Activated T-cell treated with anti-CD3 and anti-CD28 coated beads for 48 hours (primary cell): ENCODE results near the gene PSMB11.

Experiments used
- DNase-seq: peaks from one replicate; pipeline ENCODE4 v3.0.0-alpha.2; 2020; ENCODE audit warnings: low read depth

Gene PSMB11

GRCh38 chr14:23085458-23085857 is 43.4 kb downstream of the PSMB11 start:
- no peak for DNase-seq

GRCh38 chr14:23086565-23086964 is 44.6 kb downstream of the PSMB11 start:
- DNase-seq: no peak

GRCh38 chr14:23089498-23090253 is 47.7 kb downstream of the PSMB11 start:
- DNase-seq: no peak

- no peak for DNase-seq
Measured at GRCh38 chr14:23090254-23090636, 48.2 kb downstream of the PSMB11 start.

- no peak for DNase-seq
Measured at GRCh38 chr14:23091294-23092225, 49.5 kb downstream of the PSMB11 start.

GRCh38 chr14:23093104-23093503 is 51.1 kb downstream of the PSMB11 start:
- DNase-seq: no peak

- no peak for DNase-seq
Measured at GRCh38 chr14:23093526-23093925, 51.5 kb downstream of the PSMB11 start.
